Parathyroid adenoma (tissue), 2 donors: ENCODE measurements around the gene PHTF2.

ENCODE experiments used
- H2AFZ ChIP-seq: fragments of 300-600 bp; sonication (generic); one replicate; pipeline ENCODE4 v1.7.0; 2017; ENCODE audit warnings: antibody characterized with exemption, mild to moderate bottlenecking
- H3K27ac ChIP-seq: fragments of 300-600 bp; sonication (generic); one replicate; pipeline ENCODE4 v1.7.0; 2017
- H3K27me3 ChIP-seq: fragments of 300-600 bp; sonication (generic); one replicate; pipeline ENCODE4 v1.7.0; 2017; ENCODE audit warnings: low read length; ENCODE audit not compliant: control insufficient read depth, insufficient read depth
- H3K36me3 ChIP-seq: fragments of 300-600 bp; sonication (generic); one replicate; pipeline ENCODE4 v1.7.0; 2017; ENCODE audit warnings: low read length; ENCODE audit not compliant: control insufficient read depth, insufficient read depth
- H3K4me1 ChIP-seq: fragments of 300-600 bp; sonication (generic); one replicate; pipeline ENCODE4 v1.7.0; 2017; ENCODE audit warnings: control low read depth
- H3K4me2 ChIP-seq: fragments of 300-600 bp; sonication (generic); one replicate; pipeline ENCODE4 v1.7.0; 2017; ENCODE audit warnings: low read length
- H3K4me3 ChIP-seq: fragments of 300-600 bp; sonication (generic); one replicate; pipeline ENCODE4 v1.7.0; 2017; ENCODE audit warnings: low read depth, low read length
- H3K79me2 ChIP-seq: fragments of 300-600 bp; sonication (generic); one replicate; pipeline ENCODE4 v1.7.0; 2017; ENCODE audit warnings: control low read depth
- H3K9ac ChIP-seq: fragments of 300-600 bp; sonication (generic); one replicate; pipeline ENCODE4 v1.7.0; 2017; ENCODE audit warnings: mild to moderate bottlenecking
- H3K9me3 ChIP-seq: fragments of 300-600 bp; sonication (generic); one replicate; pipeline ENCODE4 v1.7.0; 2017; ENCODE audit warnings: low read length; ENCODE audit not compliant: control insufficient read depth
- TF ChIP-seq, protein P1 (sequence below): fragments of 300-600 bp; sonication (generic); IDR thresholded peaks from one replicate; pipeline ENCODE4 v1.7.0; 2017; ENCODE audit warnings: antibody characterized with exemption, mild to moderate bottlenecking
- donor health status: primary hyperparathyroidism.

Gene PHTF2

DNA sequence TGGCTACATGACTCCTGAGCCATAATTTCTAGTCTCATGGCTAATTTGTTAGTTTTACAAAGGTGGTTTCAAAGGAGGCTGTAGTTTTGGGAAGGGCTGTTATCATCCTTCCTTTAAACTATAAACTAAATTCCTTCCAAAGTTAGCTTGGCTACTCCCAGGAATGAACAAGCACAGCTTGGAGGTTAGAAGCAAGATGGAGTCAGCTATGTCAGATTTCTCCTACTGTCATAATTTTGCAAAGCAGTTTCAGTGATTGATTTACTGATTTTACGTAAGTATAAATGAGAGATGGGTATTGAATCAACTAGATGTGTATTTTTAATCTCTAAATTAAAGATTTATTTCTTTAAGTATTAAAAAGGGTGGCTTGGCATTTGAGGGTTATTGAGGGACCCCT is 79.9 kb downstream of the PHTF2 start:
- H2AFZ ChIP-seq, result no peak overlapping the region
- TF ChIP-seq, protein P1, sequence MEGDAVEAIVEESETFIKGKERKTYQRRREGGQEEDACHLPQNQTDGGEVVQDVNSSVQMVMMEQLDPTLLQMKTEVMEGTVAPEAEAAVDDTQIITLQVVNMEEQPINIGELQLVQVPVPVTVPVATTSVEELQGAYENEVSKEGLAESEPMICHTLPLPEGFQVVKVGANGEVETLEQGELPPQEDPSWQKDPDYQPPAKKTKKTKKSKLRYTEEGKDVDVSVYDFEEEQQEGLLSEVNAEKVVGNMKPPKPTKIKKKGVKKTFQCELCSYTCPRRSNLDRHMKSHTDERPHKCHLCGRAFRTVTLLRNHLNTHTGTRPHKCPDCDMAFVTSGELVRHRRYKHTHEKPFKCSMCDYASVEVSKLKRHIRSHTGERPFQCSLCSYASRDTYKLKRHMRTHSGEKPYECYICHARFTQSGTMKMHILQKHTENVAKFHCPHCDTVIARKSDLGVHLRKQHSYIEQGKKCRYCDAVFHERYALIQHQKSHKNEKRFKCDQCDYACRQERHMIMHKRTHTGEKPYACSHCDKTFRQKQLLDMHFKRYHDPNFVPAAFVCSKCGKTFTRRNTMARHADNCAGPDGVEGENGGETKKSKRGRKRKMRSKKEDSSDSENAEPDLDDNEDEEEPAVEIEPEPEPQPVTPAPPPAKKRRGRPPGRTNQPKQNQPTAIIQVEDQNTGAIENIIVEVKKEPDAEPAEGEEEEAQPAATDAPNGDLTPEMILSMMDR, result no peak
- no peaks in the 10 kb centered on the region for H3K36me3 ChIP-seq
- peaks cover 9% of the 10 kb centered on the region for H3K79me2 ChIP-seq
- H3K4me1 ChIP-seq, result no peaks in the 10 kb centered on the region
- H3K9ac ChIP-seq, result no peak overlapping the region
- no peaks in the 10 kb centered on the region for H3K27me3 ChIP-seq
- H3K9me3 ChIP-seq, result no peaks in the 10 kb centered on the region
- no peak overlapping the region for H3K4me3 ChIP-seq
- H3K27ac ChIP-seq, result no peak overlapping the region
- H3K4me2 ChIP-seq, result no peak overlapping the region

DNA sequence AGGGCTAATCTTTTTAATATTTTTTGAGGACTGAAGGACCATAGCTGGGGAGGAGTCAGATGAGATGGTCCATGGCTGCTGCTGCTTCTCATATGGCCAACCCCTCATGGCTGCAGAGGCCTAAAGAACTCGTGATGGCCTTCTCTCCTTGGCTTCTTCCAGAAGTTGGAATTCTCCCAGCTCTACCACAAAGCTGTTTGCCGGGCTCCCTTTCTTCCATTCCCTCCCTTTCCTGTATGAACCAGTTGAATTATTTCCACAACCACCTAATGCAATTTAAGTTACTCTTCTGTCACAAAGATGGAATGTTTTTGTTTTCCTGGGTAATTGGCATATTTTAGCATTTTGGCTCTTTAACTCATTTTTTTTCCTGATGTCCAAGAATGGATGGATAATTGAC is 80.7 kb downstream of the PHTF2 start:
- no peaks in the 10 kb centered on the region for H3K36me3 ChIP-seq
- H3K4me2 ChIP-seq, result no peak overlapping the region
- no peak overlapping the region for H3K4me3 ChIP-seq
- no peaks in the 10 kb centered on the region for H3K27me3 ChIP-seq
- TF ChIP-seq, protein P1, result no peak
- H3K79me2 ChIP-seq, result peaks cover 9% of the 10 kb centered on the region
- no peak overlapping the region for H3K27ac ChIP-seq
- H3K4me1 ChIP-seq, result no peaks in the 10 kb centered on the region
- H3K9ac ChIP-seq, result no peak overlapping the region
- no peak overlapping the region for H2AFZ ChIP-seq
- H3K9me3 ChIP-seq, result no peaks in the 10 kb centered on the region

DNA sequence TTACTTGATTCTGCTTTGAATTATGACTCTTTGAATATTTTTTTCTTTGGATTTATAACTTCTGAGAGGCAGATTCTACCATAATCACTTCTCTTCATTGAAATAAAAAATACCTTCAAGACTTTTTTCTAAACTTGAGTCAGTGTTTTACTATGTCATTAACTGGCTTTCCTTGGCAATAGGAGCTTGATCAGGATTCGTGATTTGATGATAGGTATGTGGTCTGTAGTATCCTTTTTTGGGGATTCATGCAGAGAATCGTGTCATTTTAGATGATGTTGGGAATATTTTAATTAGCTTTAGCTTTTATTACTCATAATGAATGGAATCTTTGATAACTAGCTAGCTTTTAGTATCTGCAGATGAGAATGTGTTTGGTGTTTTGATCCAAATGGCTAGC is 83.3 kb downstream of the PHTF2 start:
- Histone ChIP-seq H3K4me1 (peaks cover 4% of the 10 kb centered on the region), H3K27ac (no peak overlapping the region)

DNA sequence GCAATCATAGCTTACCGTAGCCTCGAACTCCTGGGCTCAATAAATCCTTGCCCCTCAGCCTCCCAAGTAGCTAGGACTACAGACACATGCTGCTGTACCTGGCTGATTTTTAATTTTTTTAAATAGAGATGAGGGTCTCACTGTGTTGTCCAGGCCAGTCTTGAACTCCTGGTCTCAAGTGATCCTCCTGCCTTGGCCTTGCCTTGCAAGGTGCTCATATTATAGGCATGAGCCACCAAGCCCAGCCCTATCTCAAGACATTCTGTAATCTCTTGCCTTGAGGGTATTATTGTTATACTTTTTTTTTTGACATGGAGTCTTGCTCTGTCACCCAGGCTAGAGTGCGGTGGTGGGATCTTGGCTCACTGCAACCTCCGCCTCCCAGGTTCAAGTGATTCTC is 86.6 kb downstream of the PHTF2 start:
- H3K79me2 ChIP-seq, result peaks cover 11% of the 10 kb centered on the region
- no peaks in the 10 kb centered on the region for H3K9me3 ChIP-seq
- no peak overlapping the region for H2AFZ ChIP-seq
- no peak overlapping the region for H3K9ac ChIP-seq
- no peaks in the 10 kb centered on the region for H3K27me3 ChIP-seq
- peaks cover 4% of the 10 kb centered on the region for H3K4me1 ChIP-seq
- no peak overlapping the region for H3K4me2 ChIP-seq
- TF ChIP-seq, protein P1, result no peak
- H3K4me3 ChIP-seq, result no peak overlapping the region
- H3K36me3 ChIP-seq, result no peaks in the 10 kb centered on the region
- H3K27ac ChIP-seq, result no peak overlapping the region

More for the DNA sequence above, 83.3 kb downstream of the PHTF2 start:
- no peaks in the 10 kb centered on the region for H3K36me3 ChIP-seq
- H3K79me2 ChIP-seq, result peaks cover 9% of the 10 kb centered on the region
- no peaks in the 10 kb centered on the region for H3K9me3 ChIP-seq
- TF ChIP-seq, protein P1, result no peak
- H3K4me3 ChIP-seq, result no peak overlapping the region
- H3K9ac ChIP-seq, result no peak overlapping the region
- H3K4me2 ChIP-seq, result no peak overlapping the region
- H3K27me3 ChIP-seq, result no peaks in the 10 kb centered on the region
- H2AFZ ChIP-seq, result no peak overlapping the region

DNA sequence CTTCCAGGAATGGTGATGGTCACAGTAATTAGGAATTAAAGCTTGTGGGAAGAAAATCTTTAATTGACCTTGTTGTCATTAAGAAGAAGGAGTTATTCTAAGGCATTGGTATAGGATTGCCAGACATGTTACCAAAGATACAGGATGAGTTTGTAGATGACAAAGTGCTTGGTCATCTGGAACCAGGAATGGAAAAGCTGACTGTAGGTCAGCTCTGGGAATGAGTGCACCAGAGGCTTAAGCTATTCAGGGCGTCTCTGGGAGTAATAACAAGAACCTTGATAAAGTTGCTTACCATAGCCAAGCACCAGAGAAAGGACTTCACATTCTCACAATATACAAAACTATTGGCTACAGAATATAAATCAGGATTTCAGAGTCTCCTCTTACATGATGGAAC is 89.0 kb downstream of the PHTF2 start:
- Histone ChIP-seq H3K4me3 (no peak overlapping the region), H3K36me3 (no peaks in the 10 kb centered on the region), H3K4me1 (peaks cover 4% of the 10 kb centered on the region), H3K9ac (no peak overlapping the region), H3K9me3 (no peaks in the 10 kb centered on the region), H3K79me2 (peaks cover 4% of the 10 kb centered on the region), H2AFZ (no peak overlapping the region), H3K27me3 (no peaks in the 10 kb centered on the region), H3K27ac (no peak overlapping the region), H3K4me2 (no peak overlapping the region)
- TF ChIP-seq, protein P1, result no peak
